GM21529 (cell line): Measurements from ENCODE around the gene ORMDL2.

Source experiments
- ATAC-seq: cut with Tn5 transposase; IDR thresholded peaks from one replicate; pipeline ENCODE4 v1.9.1; 2021; ENCODE audit not compliant: unreplicated experiment

Gene ORMDL2, protein sequence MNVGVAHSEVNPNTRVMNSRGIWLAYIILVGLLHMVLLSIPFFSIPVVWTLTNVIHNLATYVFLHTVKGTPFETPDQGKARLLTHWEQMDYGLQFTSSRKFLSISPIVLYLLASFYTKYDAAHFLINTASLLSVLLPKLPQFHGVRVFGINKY

DNA sequence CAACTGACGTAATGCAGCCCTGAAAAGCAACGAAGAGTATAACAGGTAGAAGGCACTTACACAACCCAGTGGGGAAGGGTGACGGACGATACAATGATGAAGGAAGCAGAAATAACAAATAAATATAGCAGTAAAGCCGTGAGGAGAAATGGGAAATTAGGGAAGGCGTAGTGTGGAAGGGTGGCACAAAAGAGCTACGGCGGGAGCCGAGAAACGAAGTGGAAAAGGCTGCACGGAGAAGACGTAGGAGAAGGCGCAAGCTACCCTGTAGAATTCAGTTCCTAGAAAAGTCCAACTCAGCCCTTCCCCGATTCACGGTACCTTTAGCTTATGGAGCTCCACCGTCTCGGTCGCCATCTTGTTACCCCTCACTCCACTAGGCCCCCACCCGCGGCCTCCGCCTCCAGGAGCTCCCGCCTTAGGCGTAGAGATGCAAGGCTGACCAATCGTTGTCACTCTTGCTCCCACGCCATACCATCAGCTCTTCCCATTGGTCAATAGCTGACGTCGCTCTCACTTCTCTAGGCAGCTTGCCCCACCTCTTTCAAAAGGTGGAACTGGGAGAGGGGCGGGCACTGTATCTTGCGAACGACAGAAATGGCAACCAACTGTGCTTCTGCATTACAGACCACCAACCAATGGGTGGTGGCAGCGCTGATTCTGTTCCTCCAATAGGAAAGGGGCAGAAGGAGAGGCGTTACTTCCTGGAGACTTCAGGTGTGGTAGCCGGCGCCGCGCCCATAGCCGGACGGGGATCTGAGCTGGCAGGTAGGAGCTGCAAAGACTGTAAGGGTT is at the start of gene ORMDL2, which contains the start of gene SARNP:
ORMDL2 (plus strand) TSS at position 697 of the 795 bp plus-strand sequence. CDS start 959 bp downstream, outside the sequence.
SARNP (minus strand) TSS at position 380 of the 795 bp plus-strand sequence; CDS start at position 357, 23 bp downstream.
- peak; percentile 97 for ATAC-seq

DNA sequence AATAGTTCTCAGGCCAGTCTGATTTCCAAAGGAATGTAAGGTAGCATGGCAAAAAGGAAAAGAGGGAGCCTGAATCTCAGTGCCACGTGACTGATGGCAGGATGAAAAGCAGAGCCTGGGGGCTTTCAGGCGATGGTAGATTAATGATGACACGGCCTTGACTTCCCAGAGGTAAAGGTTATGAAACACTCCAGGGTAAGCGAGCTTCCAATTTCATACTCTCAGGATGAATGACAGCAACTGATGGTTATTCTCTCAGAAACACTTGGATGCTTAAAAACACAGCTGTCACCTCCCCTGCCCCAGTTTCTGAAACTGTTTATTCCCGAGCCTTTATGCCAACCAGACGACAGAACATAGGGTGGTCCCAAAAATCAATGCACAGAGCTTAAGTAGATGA is 46.1 kb upstream of the ORMDL2 start:
- no peak for ATAC-seq

DNA sequence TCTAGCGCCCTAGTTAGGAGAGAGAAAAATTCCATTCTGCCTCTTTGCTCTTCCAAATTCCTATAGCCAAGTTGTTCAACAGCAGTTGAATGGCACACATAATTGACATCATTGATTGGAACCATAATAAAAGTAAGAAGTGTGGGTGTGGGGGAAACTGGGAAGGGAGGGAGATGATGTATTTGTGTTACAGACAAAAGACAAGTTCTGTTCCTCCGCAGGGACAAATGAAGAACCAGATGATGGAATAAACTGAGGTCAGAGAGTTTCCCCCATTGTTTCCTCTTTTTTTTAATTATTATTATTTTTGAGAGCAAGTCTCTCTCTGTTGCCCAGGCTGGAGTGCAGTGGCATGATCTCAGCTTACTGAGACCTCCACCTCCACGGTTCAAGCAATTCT is 40.0 kb upstream of the ORMDL2 start:
- ATAC-seq = no peak

DNA sequence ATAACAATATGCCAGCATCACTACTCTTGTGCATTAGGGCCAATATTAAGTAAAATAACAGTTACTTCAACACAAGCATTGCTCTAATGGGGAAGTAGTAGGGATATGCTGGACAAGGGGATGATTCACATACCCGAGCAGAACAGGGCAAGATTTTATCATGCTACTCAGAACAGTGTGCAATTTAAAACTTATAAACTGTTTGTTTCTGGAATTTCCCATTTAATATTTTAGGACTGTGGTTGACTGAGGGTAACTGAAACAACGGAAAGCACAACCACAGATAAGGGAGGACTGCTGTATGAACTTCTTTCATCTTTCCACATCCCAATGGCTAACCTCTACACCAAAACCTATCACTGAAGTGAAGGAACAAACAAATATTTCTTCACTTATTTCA is 37.2 kb upstream of the ORMDL2 start:
- no peak for ATAC-seq

DNA sequence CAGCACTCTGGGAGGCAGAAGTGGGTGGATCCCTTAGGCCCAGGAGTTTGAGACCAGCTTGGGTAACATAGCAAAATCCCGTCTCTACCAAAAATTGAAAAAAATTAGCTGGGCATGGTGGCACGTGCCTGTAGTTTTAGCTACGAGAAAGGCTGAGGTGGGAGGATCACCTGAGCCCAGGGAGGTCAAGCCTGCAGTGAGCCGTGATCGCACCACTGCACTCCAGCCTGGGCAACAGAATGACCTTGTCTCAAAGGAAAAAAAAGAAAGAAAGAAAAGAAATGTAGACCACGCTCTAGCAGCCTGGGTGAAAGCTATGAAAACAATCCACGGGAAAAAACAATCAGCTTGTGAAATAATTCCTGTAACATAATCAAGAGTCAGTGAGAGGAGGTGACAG is 29.3 kb upstream of the ORMDL2 start:
- ATAC-seq = no peak

DNA sequence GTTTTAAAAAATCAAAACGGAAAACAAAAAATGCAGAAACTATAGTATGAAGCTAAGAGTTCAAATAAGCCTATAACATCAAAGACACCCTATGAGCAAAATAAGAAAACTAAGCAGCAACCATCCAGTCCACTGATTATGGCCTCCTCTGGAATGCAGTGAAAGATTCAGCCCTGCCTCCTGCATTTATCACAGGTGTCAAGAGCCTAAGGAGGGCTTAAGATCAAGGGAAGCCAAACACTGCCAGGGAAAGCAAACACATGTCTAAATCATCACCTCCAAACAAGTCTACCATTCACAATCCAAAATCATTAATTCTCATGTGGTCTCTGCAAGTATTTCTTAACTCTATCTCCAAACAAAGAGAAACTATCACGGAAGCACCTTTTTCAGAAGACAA is 28.7 kb upstream of the ORMDL2 start:
- no peak for ATAC-seq

DNA sequence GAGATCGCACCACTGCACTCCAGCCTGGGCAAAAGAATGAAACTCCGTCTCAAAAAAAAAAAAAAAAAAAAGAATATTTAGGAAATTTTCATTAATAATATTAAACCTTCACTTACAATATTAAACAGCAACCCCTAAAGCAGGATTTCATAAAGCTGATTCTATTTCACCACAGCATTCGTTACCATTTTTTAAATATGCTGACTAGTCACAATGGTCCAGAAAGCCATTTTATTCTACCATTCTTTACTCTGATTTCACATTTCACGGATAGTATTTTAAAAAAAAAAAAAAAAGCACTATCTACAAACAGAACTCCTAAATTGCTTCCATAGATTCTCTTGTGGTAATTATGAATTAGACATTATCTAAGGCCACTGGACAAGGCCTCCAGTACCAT is 27.9 kb upstream of the ORMDL2 start:
- ATAC-seq = no peak

DNA sequence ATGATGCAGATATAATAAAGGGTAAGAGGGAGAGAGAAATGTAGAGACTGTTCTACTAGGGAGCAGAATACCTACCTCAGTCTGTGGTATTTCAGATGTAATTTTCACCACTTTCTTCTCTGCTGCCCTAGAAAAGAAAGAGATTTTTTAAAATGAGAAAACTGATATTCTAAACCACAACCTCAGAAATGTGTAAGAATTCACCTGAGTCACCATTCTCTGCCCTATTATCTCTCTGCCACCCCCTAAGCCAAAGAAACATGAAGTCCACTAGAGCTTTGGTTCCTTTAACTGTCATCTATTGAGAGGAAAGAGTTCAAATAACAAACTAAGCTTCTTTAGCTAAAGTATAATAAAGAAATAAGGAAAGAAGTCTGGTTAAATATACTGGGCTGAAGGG is 21.9 kb upstream of the ORMDL2 start:
- no peak for ATAC-seq

DNA sequence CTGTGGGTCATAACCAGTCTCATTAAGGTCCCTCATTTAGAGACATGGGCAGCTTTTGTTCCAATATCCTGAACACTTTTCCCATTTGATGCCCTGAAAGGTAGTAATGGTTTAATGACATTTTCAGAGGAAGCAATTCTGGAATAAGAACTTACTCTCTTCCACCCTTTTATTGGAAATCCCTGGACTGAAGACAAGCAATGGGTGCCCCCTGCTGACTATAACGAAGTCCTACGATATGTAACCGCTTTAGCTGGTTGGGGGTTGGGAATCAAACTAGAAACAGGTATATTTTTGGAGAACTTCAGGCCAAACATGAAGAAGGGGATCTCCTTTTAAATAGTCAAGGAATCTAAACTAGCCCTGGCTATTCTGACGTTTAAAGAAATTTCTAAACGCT is 20.8 kb upstream of the ORMDL2 start:
- ATAC-seq = no peak

DNA sequence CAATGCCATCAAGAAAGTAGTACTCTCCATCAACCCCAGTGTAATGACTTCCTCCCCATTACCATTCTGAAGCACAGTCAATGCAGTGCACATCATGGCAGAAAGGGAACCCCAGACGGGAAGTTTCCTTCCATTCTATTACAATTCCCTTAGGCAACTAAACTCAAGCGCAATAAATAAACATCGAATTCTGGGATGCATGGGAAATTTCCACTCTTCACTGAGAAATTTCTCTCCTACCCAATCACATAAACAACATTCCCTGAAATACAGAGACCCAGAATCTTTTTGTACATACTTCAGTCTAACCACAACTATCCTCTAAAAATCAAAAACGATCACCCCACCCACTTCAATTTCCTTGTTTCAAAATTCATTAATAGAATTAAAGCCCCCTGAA is 20.3 kb upstream of the ORMDL2 start:
- no peak for ATAC-seq

DNA sequence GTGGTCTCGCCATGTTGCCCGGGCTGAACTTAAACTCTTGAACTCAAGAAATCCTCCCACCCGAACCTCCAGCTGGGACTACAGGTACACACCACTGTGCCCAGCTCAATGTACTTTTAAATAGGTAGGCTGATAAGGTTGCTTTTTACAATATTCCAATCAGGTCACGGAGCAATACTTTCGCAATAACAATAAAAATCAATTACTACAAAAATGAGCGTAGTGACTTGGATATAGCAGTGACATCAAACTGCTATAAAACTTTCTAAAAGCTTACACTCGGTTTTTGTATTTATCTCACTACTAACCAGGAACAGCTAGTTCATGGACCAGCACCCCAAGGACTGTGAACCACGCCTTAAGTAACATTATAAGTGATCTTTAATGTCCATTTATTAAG is 10.9 kb upstream of the ORMDL2 start:
- no peak for ATAC-seq

DNA sequence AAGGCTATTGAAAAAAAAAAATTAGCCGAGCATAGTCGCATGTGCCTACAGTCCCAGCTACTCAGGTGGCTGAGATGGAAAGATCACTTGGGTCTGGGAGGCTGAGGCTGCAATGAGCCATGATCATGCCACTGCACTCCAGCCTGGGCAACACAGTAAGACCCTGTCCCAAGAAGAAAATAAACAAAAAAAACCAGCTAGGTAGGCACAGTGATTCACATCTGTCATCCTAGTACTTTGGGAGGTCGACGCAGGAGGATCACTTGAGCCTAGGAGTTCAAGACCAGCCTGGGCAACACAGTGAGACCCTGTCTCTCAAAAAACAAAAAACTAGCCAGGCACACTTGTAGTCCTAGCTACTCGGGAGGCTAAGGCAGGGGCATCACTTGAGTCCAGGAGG is 8.6 kb upstream of the ORMDL2 start:
- no peak for ATAC-seq

DNA sequence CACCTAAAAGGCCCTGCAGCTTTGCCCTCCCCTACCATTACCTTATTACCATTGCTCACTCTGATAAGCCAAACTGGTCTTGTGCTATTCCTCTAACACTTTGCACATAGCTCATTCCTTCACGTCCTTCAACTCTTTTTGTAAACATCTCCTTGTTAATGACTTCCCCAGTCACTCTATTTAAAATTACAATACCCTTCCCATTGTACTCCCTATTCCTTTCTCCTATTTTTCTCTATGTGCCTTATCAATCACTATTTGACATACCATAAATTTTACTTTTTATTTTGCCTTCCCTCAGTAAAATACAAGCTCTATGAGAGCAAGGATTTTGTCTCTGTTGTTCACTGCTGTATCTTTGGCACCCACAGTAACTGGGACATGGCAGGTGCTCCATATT is 5.8 kb upstream of the ORMDL2 start:
- ATAC-seq = no peak

DNA sequence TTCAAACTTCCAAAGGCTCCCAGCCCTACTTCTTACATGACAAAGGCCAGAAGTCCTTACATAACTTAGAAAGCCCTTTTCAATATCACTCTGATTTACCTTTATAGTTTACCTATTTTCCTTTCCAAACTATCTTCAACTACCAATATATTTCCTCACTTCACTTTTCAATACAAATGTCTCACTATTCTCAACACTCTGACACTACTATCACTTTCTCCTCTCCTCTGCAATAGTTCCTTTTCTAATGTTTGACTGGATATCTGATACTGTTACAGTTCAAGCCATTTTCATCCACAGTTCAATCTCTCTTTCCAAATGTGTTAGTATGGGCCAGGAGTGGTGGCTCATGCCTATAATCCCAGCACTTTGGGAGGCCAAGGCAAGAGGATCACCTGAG is 3.6 kb upstream of the ORMDL2 start:
- ATAC-seq = no peak

DNA sequence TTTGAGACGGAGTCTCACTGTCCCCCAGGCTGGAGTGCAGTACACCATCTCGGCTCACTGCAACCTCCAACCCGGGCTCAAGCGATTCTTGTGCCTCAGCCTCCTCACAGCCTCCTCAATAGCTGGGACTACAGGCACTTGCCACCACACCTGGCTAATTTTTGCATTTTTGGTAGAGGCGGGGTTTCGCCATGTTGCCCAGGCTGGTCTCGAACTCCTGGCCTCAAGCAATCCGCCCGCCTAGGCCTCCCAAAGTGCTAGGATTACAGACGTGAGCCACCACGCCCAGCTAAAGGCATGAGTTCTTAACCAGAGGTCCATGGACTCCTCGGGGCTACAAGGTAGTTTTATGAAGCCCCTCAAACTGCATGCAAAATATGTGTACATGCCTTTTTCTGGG is 2.4 kb upstream of the ORMDL2 start:
- no peak for ATAC-seq

DNA sequence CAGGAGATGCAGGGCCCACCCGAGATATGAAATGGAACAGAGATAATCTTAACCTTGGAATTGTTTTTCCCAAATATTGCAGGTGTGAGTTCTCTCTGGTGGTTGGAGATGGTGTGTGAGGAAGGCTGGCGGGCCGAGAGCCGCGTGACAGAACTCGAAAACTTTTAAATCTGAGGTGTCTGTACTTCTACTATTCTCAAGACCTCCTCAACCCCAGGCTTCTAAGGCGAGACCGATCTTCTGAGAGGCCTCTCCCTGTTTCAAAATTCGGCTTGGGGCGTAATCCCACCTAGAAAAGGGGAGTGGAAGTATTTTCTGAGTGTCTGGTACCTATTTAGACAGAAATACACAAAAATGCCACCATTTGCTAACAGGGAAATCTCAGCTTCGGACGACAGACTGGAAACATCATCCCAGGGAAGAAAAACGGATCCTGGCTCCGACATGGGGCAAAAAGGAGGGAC is 928 bp upstream of the ORMDL2 start:
- no peak for ATAC-seq

DNA sequence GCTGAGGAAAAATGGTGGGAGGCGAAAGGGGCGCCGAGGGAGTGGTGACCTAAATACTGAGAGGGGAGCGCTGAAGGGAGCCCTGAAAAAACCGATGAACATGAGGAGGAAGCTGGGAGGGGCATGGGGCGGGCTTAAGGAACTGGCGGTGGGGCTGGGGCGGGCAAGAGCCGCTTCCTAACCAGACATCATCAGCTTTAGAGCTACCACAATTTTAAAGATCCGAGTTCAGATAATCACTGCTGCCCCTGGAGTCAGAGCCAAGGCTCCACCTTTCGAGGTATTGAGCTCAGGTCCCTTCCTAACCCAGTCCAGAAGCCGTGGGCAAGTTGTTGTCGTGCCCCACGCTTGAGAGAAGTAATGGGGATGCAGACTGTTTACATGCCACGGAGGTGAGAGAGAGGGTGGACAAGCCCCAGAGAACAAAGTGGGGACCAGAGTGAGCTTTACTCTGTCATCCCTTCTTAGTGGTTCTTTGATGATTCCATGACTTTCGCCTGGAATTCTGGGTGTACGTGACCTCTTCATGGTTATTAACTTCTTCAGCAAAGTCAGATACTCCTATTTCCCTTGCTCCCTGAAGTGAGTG is 393 bp downstream of the ORMDL2 start:
- peak; percentile 22 for ATAC-seq

DNA sequence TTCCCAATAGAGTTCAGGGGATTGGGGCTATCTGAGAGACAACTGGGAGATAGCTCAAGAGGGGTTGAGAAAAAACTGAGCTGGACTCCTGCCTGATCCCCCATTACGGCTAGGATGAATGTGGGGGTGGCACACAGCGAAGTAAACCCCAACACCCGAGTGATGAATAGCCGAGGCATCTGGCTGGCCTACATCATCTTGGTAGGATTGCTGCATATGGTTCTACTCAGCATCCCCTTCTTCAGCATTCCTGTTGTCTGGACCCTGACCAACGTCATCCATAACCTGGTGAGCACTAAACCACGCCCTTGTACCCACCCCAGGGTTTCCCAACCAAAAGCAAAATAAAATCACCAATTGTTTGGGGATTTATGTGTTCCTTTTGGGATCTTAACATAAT is 1.0 kb downstream of the ORMDL2 start:
- ATAC-seq = no peak

DNA sequence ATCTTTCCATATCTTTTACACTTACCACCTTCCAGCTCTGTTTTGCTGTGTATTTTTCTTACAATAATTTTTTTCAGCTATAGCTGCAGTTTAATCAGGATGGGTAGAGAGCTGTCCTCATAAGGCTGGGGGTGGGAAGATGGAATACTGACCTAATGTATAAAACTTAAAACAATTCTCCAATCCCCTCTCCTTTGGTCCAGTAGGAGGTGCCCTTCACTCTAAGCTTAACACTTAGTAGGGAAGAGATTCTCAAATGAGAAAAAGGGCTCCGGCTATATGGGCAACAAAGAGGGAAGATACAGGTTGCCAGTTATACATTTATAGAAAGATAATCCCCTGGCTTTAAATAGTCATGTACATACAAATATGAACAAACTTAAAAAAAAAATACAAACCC is 2.8 kb downstream of the ORMDL2 start:
- ATAC-seq = no peak

DNA sequence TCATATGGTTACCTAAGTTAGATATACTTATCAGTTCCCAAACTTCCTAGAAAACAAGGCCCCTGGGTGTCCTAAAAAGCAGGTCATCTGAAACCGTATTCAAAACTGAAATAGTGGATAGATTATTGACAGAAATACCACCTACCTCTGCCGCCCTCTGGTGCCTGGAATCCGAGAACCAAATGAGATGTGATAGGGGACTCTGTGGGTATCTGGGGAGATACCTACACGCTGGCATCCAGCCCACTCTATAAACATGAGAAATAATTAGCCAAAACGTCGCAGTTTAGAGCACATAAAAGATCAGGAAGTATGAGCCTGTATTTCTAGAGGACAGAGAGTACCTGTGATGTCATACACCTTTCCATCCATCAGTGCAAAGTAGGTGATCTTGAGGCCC is 4.4 kb downstream of the ORMDL2 start:
- ATAC-seq = no peak

DNA sequence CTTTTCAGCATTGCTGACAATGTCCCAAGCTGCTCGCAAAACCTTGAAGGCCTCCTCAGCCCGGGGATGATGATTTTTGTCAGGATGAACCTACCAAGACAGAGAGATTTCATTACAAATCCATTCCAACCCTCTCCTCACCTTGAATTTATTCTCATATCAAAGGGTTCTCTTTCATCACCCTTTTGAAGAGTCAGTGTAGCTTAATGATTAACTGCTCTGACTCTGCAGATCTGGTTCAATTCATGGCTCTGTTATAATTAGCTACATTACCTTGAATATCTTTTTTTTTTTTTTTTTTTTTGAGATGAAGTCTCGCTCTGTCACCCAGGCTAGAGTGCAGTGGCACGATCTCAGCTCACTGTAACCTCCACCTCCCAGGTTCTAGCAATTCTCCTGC is 5.6 kb downstream of the ORMDL2 start:
- no peak for ATAC-seq

DNA sequence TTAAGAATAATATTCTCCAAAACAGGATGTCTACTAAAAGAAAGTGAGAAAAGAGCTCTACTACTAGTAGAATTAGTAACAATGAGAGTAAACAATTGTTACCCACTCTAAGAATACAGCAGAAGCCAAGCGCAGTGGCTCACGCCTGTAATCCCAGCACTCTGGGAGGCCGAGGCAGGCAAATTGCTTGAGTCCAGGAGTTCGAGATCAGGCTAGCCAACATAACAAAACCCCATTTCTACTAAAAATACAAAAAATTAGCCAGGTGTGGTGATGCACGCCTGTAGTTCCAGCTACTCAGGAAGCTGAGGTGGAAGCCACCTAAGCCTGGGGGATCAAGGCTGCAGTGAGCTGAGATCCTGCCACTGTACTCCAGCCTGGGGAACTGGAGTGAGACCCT is 6.9 kb downstream of the ORMDL2 start:
- ATAC-seq = no peak
